CD4-positive, alpha-beta T cell treated with Interferon gamma for 1 hour (primary cell): Measurements from ENCODE around the gene LEMD3.
"Not testable (repeated sequence)": the region's sequence is repeated elsewhere in the genome, so short reads cannot be mapped to it uniquely, and the experiment has no call there.

ENCODE experiments used
- DNase-seq: peaks from one replicate; pipeline ENCODE4 v3.0.0-alpha.2; 2020

LEMD3 gene

DNA sequence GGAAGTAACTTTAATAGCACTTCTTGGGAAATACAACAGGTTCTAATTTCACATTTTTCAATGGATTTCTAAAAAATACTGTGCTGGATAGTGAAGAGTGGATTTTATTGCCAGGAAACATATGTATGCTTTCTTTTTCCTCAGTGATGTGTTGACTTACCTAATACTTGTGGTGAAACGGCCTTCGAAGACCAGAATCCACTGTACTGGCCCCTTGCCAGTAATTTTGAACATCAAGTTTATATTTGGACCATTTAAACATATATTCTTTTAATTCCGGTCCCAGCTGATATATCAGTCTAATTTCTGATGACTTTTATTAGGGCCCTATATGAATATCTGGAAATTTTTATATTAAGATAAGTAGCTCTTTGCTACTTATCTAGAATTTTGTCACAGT lies 110.9 kb downstream of the LEMD3 start:
- DNase-seq = no peak

DNA sequence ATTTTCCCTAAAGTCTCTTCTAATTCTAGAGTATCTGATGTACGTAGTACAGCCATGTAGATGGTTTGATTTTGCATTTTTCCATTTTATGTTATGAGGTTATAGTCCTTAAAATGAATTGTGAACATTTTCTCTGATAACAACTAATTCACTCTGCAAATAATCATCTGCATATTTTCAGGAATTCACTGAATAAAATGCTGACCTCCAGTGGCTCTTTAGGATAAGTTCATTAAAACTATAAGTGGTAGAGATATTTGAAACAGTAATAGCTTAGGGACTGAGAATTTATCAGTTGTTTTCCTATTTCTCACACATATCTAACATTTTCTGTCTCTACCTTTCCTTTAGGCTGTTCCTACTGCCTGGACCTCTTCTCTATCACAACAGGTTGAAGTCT lies 113.5 kb downstream of the LEMD3 start:
- DNase-seq = no peak

DNA sequence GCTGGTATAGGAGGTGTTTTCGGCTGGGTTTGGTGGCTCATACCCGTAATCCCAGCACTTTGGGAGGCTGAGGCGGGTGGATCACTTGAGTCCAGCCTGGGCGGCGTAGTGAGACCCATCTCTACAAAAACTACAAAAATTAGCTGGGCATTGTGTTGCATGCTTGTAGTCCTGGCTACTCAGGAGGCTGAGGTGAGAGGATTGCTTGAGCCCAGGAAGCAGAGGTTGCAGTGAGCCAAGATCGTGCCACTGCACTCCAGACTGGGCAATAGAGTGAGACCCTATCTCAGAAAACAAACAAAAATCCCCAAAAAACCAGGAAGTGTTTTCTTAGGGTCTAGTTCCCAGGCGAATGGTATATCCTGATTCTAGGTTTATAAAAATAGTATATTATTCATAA lies 116.1 kb downstream of the LEMD3 start:
- not testable (repeated sequence) for DNase-seq

DNA sequence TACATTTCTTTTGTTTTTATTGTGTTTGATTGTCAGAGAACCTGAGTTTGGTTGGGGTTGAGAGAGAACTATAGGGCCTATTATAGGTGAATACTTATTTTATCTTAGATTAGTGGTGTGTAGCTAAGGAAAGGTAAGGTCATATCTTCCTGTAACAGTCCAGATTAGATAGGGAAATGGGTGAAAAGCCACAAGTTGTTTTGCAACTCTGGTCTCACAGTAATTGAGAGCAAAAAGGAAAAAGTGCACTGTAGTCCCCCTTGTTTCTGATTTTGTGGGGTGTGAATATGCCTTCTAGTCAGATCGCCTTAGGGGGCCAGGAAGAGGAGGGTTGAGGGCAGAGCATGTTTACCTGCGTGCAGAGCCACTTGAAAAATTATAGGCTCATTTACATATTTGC lies 118.0 kb downstream of the LEMD3 start:
- no peak for DNase-seq

GRCh38 chr12:65292241-65292640 lies 122.9 kb downstream of the LEMD3 start:
- DNase-seq = no peak

GRCh38 chr12:65293735-65294134 lies 124.4 kb downstream of the LEMD3 start:
- no peak for DNase-seq

GRCh38 chr12:65294641-65295262 lies 125.4 kb downstream of the LEMD3 start:
- DNase-seq = no peak

- DNase-seq = no peak
These were observed 127.3 kb downstream of the LEMD3 start for GRCh38 chr12:65296508-65297265.
